IPS-15b (cell line): ENCODE results near the gene RAPGEF2.

Source experiments
- H3K27me3 ChIP-seq: one replicate; pipeline ENCODE4 v1.6.1; 2013; ENCODE audit warnings: low read length; ENCODE audit not compliant: control insufficient read depth, insufficient read depth
- H3K36me3 ChIP-seq: one replicate; pipeline ENCODE4 v1.6.1; 2013; ENCODE audit warnings: low read length; ENCODE audit not compliant: control insufficient read depth, insufficient read depth
- H3K4me1 ChIP-seq: one replicate; pipeline ENCODE4 v1.6.1; 2013; ENCODE audit warnings: mild to moderate bottlenecking, low read length; ENCODE audit not compliant: control insufficient read depth, insufficient read depth
- H3K4me3 ChIP-seq: one replicate; pipeline ENCODE4 v1.5.1; 2013; ENCODE audit warnings: low read depth, low read length
- H3K9ac ChIP-seq: one replicate; pipeline ENCODE4 v1.6.1; 2013; ENCODE audit warnings: low read depth, mild to moderate bottlenecking, low read length
- H3K9me3 ChIP-seq: one replicate; pipeline ENCODE4 v1.6.1; 2013; ENCODE audit warnings: mild to moderate bottlenecking, low read length; ENCODE audit not compliant: control insufficient read depth, insufficient read depth

Gene RAPGEF2

DNA sequence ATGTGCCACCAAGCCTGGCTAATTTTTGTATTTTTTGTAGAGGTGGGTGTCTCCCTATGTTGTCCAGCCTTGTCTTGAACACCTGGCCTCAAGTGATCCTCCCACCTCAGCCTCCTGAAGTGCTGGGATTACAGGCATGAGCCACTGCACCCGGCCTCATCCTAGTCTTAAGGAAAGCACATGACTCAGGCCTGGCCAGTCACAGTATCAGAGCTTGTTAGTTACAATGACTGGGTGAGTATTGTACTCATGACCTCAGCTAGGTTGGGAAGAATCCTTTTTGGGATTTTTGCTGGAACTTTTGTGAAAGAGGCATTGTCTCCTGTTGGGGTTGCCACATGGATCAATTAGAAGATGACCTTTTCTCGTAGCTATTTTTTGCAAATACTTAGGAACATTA lies 292.8 kb downstream of the RAPGEF2 start:
- Histone ChIP-seq H3K9me3 (no peaks in the 10 kb centered on the region), H3K4me3 (no peak overlapping the region), H3K9ac (no peak overlapping the region), H3K36me3 (no peaks in the 10 kb centered on the region), H3K27me3 (no peaks in the 10 kb centered on the region), H3K4me1 (peaks cover 3% of the 10 kb centered on the region)

DNA sequence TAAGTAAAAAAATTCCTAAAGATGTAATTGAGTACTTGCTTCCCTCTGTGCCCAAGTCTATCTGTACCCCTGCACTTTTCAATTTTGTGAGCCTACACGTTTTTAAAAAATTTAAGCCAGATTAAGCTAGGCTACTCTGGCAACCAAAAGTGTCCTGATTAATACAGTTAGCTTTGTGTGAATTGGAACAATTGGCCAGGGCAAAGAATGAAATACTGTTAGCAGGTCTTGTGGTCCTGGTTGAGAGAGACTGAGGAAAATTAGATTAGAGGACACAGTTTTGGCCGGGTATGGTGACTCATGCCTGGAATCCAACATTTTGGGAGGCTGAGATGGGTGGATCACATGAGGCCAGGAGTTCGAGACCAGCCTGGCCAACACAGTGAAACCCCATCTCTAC lies 293.3 kb downstream of the RAPGEF2 start:
- H3K9ac ChIP-seq: no peak overlapping the region
- peaks cover 3% of the 10 kb centered on the region for H3K4me1 ChIP-seq
- no peak overlapping the region for H3K4me3 ChIP-seq
- no peaks in the 10 kb centered on the region for H3K36me3 ChIP-seq
- H3K9me3 ChIP-seq: no peaks in the 10 kb centered on the region
- no peaks in the 10 kb centered on the region for H3K27me3 ChIP-seq

DNA sequence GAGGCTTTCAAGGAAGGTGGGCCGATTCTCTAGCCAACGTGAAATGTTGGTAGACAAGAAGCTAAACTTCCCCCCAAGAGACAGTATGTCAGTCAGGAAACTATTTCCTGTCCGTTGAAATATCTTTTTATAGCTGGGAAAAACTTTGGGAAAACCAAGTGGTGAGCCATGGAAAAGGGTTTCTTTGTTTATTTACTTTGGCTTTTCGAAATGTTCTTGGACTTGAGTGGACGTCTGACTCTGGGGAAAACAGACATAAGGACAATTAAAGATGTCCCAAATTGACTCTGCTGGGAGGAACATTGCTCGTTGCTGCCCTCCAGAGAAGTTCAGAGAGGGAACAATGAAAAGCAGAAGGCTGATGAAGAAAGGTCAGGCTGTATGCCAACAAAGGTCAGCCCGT lies 295.4 kb downstream of the RAPGEF2 start:
- no peaks in the 10 kb centered on the region for H3K27me3 ChIP-seq
- no peaks in the 10 kb centered on the region for H3K9me3 ChIP-seq

DNA sequence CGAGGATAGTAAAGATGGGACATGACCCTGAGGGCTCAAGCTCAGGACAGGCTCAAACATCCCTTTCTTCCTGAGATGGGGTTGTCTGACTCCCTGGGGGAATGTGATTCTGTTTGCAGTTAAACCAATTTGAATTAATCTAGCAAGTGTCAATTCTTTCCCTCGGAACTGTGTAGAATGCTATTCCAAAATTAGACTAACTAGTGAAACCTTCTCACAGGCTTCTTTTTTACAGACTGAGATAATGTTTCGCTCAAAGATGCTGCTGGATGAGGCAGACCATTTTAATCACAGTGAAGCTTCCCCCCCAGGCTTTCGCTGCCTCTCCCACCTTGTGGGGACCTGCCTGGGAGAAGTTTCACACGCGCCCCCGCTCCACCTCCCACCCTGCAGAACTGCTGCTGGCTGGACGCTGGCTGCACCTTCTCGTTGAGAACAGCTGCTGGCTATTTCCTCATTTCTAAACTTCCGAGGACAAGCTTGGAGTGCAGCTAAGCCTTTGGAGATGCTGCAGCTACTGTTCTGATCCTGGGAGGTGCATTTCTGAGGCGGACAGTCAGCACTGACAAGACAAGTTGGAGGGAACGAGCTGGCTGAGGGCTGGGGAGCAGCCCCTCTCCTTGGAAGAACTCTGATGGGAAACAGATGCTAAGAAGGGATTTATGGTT lies 297.8 kb downstream of the RAPGEF2 start:
- no peaks in the 10 kb centered on the region for H3K36me3 ChIP-seq
- peaks cover 3% of the 10 kb centered on the region for H3K4me1 ChIP-seq
- no peaks in the 10 kb centered on the region for H3K9me3 ChIP-seq
- H3K27me3 ChIP-seq: no peaks in the 10 kb centered on the region
- H3K4me3 ChIP-seq: no peak overlapping the region
- no peak overlapping the region for H3K9ac ChIP-seq

More for the DNA sequence above, 295.4 kb downstream of the RAPGEF2 start:
- Histone ChIP-seq H3K9ac (no peak overlapping the region), H3K4me3 (no peak overlapping the region), H3K36me3 (no peaks in the 10 kb centered on the region), H3K4me1 (peaks cover 3% of the 10 kb centered on the region)

DNA sequence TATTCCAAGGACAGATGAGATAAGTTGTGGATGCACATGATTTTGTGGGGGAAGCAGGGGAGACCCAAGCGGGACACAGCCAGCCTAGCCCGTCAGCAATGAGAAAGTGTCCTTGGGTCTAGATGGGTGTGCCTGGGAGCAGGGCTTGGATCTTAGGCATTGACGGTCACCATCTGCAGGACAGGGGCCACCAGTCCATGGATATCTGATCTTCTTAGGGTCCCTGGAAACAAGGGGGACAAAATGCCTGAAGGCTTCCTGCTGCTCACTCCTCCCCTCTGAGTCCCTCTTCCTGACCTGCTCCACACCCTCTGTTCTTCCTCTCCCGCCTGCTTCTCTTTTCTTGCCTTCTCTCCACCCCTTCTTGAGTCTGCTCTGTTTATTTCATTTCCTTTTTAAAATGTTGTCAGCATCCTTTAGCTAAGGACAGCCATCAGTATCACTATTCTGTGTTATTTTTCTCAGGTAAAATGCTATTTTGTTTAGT lies 298.4 kb downstream of the RAPGEF2 start:
- no peaks in the 10 kb centered on the region for H3K36me3 ChIP-seq
- no peaks in the 10 kb centered on the region for H3K27me3 ChIP-seq
- H3K4me3 ChIP-seq: no peak overlapping the region
- H3K9me3 ChIP-seq: no peaks in the 10 kb centered on the region
- no peak overlapping the region for H3K9ac ChIP-seq
- H3K4me1 ChIP-seq: peaks cover 3% of the 10 kb centered on the region

DNA sequence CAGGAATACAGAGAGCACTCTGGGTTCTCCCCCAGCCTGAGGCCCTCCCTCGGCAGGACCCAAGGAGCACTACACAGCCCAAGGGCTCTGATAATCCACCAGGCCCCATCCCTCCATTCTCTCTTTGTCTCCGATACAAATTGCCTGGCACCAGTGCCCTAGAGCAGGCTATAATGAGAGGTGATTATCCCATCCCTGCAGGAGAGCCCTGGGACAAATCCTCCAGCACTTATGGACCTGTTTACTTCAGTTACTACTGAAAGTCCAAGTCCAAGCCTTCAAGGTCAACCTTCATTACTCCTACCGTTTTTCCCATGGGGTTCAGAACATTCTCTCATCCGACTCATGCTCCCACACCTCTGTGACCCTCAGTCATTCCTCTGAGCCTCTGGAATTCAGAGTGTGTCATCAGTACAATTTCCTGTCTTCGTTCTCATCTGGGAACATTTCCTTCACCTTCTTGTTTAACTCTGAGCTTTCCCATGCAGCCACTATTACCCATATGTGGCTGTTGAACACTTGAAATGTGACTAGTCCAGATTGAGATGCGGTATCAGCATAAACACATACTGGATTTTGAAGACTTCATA lies 299.0 kb downstream of the RAPGEF2 start:
- H3K27me3 ChIP-seq: no peaks in the 10 kb centered on the region
- no peak overlapping the region for H3K9ac ChIP-seq
- no peak overlapping the region for H3K4me3 ChIP-seq
- H3K9me3 ChIP-seq: no peaks in the 10 kb centered on the region
- no peaks in the 10 kb centered on the region for H3K36me3 ChIP-seq
- H3K4me1 ChIP-seq: peaks cover 3% of the 10 kb centered on the region
